GM11168 (cell line): ENCODE results near the gene LCN6.

ENCODE experiments used
- in situ Hi-C: fragments of 300-500 bp; cut with MboI; formaldehyde crosslinking; loops from one replicate; pipeline ENCODE4 v1.12.0; 2022; ENCODE audit warnings: low sequenced_read_pairs; ENCODE audit not compliant: unreplicated experiment

The LCN6 gene

DNA sequence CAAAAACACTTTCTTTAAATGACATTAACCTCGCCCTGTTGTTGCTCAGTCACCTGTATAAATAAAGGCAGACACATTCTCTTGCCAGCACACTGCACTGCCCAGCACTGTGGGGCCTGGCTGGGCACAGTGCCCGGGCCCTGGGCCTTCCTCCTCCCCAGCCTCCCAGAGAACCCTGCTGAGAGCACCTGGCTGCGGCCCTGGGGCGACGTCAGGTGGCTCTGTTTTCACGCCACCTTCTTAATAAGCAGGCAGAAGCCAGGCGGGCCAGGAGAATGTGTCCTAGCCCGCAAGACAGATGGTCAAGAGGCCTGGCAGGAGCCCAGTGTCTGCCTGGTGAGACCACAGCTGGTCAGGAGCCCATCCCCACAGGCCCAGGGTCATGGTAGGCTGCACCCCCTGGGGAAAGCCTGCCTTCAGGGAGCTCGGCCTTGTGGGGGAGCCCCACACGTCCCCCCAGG, 52.9 kb downstream of the LCN6 start:
- in situ Hi-C loops, result no loop called here

DNA sequence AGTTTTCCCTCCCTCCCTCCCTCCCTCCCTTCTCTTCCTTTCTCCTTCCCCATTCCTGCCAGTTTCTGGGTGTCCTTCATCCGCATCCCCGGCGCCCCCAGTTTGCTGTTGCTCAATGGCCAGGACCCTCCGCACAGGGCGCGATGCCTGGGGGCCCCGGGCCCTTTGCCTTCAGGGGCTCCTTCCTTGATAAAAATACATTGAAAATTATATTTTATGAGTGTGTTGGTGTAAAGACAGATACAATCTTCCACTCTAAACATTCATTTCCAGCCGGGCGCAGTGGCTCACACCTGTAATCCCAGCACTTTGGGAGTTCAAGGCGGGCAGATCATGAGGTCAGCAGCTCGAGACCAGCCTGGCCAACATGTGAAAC, 53.5 kb downstream of the LCN6 start:
- in situ Hi-C loops, result no loop called here

DNA sequence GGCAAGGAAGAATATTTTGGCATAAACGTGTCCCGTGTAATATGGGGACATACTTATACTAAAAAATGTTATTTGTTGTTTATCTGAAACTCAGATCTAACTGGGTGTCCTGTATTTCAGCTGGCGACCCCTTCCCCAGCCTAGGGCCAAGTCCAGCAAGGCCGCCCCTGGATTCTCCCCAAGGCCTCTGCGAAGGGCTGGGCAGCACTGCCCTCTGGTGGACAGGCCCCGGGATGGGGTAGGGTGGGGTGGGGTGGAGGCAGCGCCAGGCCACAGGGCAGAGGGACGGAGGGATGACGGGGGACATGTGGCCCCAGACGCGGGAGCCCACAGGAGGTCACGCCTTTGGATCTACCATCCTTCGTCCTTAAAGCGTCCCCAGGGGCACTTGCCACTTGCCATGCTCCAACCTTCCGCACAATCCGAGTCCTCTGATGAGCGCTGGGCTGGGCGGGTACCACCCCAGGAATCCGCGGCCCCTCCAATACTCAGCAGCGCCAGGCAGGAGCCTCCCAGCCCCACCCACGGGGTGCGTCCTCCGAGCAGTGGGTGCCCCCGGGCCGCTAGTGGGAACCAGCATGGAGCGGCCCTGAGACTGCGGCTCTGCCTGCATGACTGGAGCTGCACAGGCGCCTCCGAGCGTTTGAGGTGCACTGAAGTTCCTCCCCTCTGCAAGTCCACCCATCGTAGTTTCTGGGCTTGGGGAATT, 54.0 kb downstream of the LCN6 start:
- in situ Hi-C loops, result no loop called here
